ENCODE measurements around the gene GRM1.

DNA sequence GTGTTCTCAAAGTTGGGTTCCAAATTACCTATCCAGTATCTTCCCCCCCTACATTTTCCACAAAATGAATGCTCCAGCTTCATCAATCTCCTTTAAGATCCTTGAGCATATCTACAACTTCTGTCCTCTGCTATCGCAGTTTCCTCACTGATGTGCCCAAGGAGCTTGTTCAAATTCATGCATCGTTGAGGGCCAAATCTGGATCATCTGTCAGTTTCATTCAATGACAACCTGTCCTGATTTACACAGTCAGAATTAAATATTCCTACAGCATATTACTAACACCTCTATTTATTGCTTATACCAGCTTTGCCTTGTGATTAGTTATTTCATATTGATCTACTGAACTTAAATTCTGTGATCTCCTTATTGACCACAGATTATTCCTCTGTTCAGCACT is 68.7 kb downstream of the GRM1 start:
- TF ChIP-seq, protein P1, sequence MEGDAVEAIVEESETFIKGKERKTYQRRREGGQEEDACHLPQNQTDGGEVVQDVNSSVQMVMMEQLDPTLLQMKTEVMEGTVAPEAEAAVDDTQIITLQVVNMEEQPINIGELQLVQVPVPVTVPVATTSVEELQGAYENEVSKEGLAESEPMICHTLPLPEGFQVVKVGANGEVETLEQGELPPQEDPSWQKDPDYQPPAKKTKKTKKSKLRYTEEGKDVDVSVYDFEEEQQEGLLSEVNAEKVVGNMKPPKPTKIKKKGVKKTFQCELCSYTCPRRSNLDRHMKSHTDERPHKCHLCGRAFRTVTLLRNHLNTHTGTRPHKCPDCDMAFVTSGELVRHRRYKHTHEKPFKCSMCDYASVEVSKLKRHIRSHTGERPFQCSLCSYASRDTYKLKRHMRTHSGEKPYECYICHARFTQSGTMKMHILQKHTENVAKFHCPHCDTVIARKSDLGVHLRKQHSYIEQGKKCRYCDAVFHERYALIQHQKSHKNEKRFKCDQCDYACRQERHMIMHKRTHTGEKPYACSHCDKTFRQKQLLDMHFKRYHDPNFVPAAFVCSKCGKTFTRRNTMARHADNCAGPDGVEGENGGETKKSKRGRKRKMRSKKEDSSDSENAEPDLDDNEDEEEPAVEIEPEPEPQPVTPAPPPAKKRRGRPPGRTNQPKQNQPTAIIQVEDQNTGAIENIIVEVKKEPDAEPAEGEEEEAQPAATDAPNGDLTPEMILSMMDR (IDR thresholded peaks at IDR 0.05), result no peak
- TF ChIP-seq POLR2A (IDR thresholded peaks at IDR 0.05), result no peak

All from lower leg skin (tissue), 3 donors.